Calu3 (cell line): ENCODE results near the gene NUPR1. TPM values are rescaled to one million over a fixed set of nuclear protein-coding genes. Genes with fewer than 3 reads are reported as not detected.
"Not testable (repeated sequence)": the region's sequence is repeated elsewhere in the genome, so short reads cannot be mapped to it uniquely, and the experiment has no call there.

Experiments used
- BruUV-seq: library from RNA; stranded (reverse); fragments of 400-500 nt; replicated peaks from 2 replicates; lab custom pipeline; 2021; lab: Mats Ljungman, UMichigan
- CTCF ChIA-PET: fragments of 300-600 bp; sonication (Branson Sonifier 250); formaldehyde crosslinking; loops from one replicate; lab custom pipeline; 2022; ENCODE audit warnings: antibody characterized with exemption; lab: Charles Lee
- DNase-seq: peaks from one replicate; pipeline ENCODE4 v3.0.0; 2022
- H3K27ac Mint-ChIP-seq: one replicate; pipeline ENCODE4 v1.8.0; 2022; ENCODE audit warnings: mixed read lengths; ENCODE audit not compliant: unreplicated experiment
- H3K27me3 Mint-ChIP-seq: one replicate; pipeline ENCODE4 v1.8.0; 2022; ENCODE audit warnings: mixed read lengths; ENCODE audit not compliant: unreplicated experiment
- H3K36me3 Mint-ChIP-seq: one replicate; pipeline ENCODE4 v1.8.0; 2022; ENCODE audit warnings: mild to moderate bottlenecking, moderate library complexity, mixed read lengths; ENCODE audit not compliant: insufficient read depth, unreplicated experiment
- H3K4me1 Mint-ChIP-seq: one replicate; pipeline ENCODE4 v1.8.0; 2022; ENCODE audit warnings: mild to moderate bottlenecking, low read depth, mixed read lengths; ENCODE audit not compliant: unreplicated experiment
- H3K4me3 Mint-ChIP-seq: one replicate; pipeline ENCODE4 v1.8.0; 2022; ENCODE audit warnings: mild to moderate bottlenecking, low read depth, moderate library complexity, mixed read lengths; ENCODE audit not compliant: unreplicated experiment
- H3K9me3 Mint-ChIP-seq: one replicate; pipeline ENCODE4 v1.8.0; 2022; ENCODE audit warnings: low read depth, mixed read lengths; ENCODE audit not compliant: unreplicated experiment
- intact Hi-C: fragments of 100-400 bp; cut with micrococcal nuclease; formaldehyde crosslinking; loops from one replicate; pipeline ENCODE4 v1.10.0; 2022; ENCODE audit not compliant: unreplicated experiment
- total RNA-seq: library from RNA; stranded (reverse); gene quantifications from 2 replicates; pipeline ENCODE4 v1.2.3, GENCODE V29; 2022
- TF ChIP-seq, protein P1 (sequence below): fragments of 200-600 bp; IDR thresholded peaks from one replicate; pipeline ENCODE4 v1.8.0; 2022; ENCODE audit warnings: antibody characterized with exemption; ENCODE audit not compliant: unreplicated experiment

The NUPR1 gene
- total RNA-seq, 1 experiment from 2014 or later = 0.73 TPM

DNA sequence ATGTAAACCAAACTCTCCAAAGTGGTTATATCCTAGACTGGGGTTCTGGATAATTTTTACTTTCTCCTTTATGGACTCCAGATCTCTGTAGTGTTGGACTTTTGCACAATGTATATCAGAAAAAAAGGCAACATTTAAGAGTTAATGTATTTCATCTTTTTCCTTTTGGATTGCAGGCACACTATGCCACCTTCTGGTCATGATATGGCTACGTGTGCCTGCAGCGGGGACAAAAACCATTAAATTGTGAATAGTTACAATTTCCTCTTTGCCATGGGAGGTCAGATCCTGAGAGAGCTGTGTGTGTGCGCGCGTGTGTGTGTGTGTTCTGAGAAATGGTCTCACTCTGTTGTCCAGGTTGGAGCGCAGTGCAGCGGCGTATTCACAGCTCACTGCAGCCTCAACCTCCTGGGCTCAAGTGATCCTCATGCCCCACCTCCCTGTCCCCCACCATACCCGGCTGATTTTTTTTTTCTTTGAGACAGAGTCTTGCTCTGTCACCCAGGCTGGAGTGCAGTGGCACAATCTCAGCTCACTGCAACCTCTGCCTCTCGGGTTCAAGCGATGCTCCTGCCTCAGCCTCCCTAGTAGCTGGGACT lies 10.6 kb upstream of the NUPR1 start:
- Mint-ChIP-seq H3K9me3 (no peaks in the 10 kb centered on the region), H3K27me3 (peaks cover 14% of the 10 kb centered on the region), H3K4me1 (peaks cover 2% of the 10 kb centered on the region), H3K36me3 (peaks cover 11% of the 10 kb centered on the region), H3K27ac (no peak overlapping the region), H3K4me3 (no peak overlapping the region)
- CTCF ChIA-PET = interaction anchor here (0.7 kb wide), 1 partner anchor 10 kb away, joined by 3 read pairs; no protein-coding TSS in a partner anchor
- no TSS peak for BruUV-seq
- intact Hi-C loops = no loop called here
- DNase-seq = peak; percentile 41
- TF ChIP-seq, protein P1, sequence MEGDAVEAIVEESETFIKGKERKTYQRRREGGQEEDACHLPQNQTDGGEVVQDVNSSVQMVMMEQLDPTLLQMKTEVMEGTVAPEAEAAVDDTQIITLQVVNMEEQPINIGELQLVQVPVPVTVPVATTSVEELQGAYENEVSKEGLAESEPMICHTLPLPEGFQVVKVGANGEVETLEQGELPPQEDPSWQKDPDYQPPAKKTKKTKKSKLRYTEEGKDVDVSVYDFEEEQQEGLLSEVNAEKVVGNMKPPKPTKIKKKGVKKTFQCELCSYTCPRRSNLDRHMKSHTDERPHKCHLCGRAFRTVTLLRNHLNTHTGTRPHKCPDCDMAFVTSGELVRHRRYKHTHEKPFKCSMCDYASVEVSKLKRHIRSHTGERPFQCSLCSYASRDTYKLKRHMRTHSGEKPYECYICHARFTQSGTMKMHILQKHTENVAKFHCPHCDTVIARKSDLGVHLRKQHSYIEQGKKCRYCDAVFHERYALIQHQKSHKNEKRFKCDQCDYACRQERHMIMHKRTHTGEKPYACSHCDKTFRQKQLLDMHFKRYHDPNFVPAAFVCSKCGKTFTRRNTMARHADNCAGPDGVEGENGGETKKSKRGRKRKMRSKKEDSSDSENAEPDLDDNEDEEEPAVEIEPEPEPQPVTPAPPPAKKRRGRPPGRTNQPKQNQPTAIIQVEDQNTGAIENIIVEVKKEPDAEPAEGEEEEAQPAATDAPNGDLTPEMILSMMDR = peak; percentile 53

DNA sequence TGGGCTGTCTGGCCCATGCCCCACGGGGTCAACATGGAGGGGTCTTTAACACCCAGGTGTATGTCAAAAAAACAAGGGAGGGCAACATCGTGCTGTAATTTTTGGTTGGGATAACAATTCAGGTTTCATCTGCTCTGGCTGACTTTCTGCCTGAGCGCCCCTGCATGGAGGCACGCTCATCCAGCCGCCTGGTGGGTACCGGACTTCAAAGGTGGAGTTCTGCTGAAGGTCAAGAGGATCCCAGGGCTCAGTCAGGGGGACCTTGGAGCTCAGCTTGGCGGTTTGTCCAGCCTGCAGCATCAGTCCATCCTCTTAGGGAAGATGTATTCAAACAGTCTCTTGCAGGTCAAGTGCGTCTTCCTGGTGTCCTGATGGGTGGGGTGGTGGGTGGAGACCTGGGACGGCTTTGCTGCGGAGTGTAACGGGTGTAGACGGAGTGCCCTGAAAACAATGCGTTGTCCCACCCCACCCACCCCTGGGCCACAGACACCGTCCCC lies 9.6 kb upstream of the NUPR1 start:
- H3K4me3 Mint-ChIP-seq = no peak overlapping the region
- intact Hi-C loops = no loop called here
- BruUV-seq = no TSS peak
- CTCF ChIA-PET = interaction anchor here (0.7 kb wide), 1 partner anchor 274 kb away, joined by 3 read pairs; the partner anchor contains the start of gene ATXN2L
- peaks cover under 1% of the 10 kb centered on the region for H3K36me3 Mint-ChIP-seq
- no peaks in the 10 kb centered on the region for H3K4me1 Mint-ChIP-seq
- DNase-seq = no peak
- H3K9me3 Mint-ChIP-seq = no peaks in the 10 kb centered on the region
- TF ChIP-seq, protein P1 = no peak
- peaks cover 14% of the 10 kb centered on the region for H3K27me3 Mint-ChIP-seq
- no peak overlapping the region for H3K27ac Mint-ChIP-seq

DNA sequence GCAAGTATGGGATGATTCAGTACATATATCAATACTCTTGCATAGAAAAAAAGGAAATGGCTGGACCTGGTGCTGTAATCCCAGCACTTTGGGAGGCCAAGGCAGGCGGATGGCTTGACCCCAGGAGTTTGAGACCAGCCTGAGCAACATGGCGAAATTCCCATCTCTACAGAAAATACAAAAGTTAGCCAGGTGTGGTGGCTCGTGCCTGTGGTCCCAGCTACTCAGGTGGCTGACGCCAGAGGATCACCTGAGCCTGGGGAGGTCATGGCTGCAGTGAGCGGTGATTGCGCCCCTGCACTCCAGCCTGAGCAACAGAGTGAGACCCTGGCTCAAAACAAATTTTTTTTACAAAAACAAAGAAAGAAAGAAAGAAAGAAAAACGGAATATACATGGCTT lies 7.9 kb upstream of the NUPR1 start:
- Mint-ChIP-seq H3K9me3 (no peaks in the 10 kb centered on the region), H3K4me3 (no peak overlapping the region), H3K27me3 (peaks cover 14% of the 10 kb centered on the region), H3K4me1 (no peaks in the 10 kb centered on the region), H3K27ac (no peak overlapping the region), H3K36me3 (no peaks in the 10 kb centered on the region)
- CTCF ChIA-PET = no interaction called here
- TF ChIP-seq, protein P1 = no peak
- intact Hi-C loops = no loop called here
- no TSS peak for BruUV-seq
- no peak for DNase-seq

DNA sequence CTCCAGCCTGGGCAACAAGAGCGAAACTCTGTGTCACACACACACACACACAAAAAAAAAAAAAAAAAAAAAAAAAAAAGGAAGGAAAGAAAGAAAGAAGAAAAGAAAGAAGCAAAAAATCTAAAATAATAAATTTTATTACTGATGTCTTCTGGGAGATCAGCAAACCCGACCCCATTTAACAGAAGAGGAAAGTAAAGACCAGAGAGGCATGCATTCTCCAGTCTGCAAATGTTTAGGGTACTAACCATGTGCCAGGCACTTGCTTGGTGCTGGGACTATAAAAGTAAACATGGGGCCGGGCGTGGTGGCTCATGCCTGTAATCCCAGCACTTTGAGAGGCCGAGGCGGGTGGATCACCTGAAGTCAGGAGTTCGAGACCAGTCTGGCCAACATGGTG lies 7.2 kb upstream of the NUPR1 start:
- intact Hi-C loops, CTCF ChIA-PET: not testable (repeated sequence)

DNA sequence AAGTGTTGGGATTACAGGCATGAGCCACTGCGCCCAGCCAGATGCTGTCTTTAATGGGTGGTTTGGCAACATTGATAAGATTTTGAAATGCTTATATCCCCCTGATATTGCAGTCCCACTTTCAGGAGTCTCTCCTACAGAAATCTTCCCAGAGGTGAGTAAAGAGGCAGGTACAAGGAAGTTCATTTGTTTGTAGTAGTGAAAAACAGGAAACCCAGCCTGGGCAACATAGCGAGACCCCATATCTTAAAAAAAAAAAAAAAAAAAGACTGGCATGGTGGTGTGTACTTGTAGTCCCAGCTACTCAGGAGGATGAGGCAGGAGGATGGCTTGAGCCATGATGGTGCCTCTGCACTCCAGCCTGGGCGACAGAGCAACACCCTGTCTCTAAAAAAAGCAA lies 6.2 kb upstream of the NUPR1 start:
- DNase-seq = no peak
- Mint-ChIP-seq H3K4me1 (no peaks in the 10 kb centered on the region), H3K27me3 (peaks cover 14% of the 10 kb centered on the region), H3K4me3 (no peak overlapping the region), H3K27ac (no peak overlapping the region), H3K36me3 (no peaks in the 10 kb centered on the region), H3K9me3 (no peaks in the 10 kb centered on the region)
- CTCF ChIA-PET = no interaction called here
- no TSS peak for BruUV-seq
- intact Hi-C loops = no loop called here
- TF ChIP-seq, protein P1 = no peak

More for the DNA sequence above, 7.2 kb upstream of the NUPR1 start:
- not testable (repeated sequence) for BruUV-seq, H3K9me3 Mint-ChIP-seq, DNase-seq, H3K36me3 Mint-ChIP-seq, H3K4me3 Mint-ChIP-seq, H3K27ac Mint-ChIP-seq, H3K4me1 Mint-ChIP-seq
- H3K27me3 Mint-ChIP-seq = peaks cover 14% of the 10 kb centered on the region
